NCI-H82 (cell line): ENCODE results near the gene EDEM3.
"Not testable (repeated sequence)": the region's sequence is repeated elsewhere in the genome, so short reads cannot be mapped to it uniquely, and the experiment has no call there.

Source experiments
- DNase-seq: peaks from one replicate; lab custom pipeline; 2025; lab: John Stamatoyannopoulos, UW

Gene EDEM3

DNA sequence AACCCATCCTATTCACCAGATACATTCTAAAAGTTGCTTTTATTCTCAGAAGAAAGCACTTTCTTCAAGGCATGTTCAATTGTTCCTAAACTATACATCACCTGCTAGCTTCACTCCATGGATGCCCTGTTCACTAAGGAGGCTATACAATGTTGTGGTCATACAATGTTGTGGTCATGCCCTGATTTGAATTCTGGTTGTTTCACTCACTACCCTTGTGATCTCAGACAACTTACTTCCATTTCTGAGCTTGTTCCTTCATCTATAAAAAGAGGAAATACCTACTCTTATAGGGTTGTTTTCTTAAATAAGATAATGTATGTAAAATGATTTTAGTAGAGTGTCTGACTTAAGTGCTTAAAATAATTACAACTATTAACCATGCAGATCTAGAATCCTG is 19.7 kb downstream of the EDEM3 start:
- DNase-seq: no peak

DNA sequence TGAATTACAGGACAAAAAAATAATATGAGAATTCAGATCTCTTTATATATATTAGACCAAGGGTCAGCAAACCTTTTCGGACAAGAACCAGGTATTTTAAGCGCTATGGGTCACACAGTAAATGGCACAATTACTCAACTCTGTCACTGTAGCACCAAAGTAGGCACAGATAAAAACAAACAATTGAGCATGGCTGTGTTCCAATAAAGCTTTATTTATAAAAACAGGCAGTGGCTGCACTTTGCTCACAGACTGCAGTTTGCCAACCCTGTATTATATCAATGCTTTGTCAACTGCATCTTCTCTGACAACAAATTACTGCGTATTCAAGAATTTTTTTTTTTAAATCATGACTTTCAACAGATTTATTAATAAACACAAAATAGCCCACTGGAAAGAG is 29.8 kb downstream of the EDEM3 start:
- no peak for DNase-seq

DNA sequence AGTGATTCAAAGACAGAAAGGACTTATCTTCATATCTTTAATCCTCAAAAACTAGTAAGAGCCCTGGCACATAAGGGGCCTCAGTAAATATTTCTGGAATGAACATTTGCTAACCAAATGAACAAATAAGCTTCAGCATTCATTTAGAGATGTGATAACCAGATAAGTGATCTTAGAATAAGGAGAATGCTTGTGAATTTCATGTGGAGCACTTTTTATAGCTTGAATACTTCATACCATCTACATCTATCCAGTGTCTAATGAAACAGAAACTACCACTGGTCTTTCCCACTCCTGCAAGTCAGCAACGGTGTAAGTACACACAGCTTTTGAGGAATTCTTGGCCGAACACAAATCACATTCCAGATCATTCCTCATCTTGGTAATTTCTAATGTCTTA is 38.5 kb downstream of the EDEM3 start:
- no peak for DNase-seq

DNA sequence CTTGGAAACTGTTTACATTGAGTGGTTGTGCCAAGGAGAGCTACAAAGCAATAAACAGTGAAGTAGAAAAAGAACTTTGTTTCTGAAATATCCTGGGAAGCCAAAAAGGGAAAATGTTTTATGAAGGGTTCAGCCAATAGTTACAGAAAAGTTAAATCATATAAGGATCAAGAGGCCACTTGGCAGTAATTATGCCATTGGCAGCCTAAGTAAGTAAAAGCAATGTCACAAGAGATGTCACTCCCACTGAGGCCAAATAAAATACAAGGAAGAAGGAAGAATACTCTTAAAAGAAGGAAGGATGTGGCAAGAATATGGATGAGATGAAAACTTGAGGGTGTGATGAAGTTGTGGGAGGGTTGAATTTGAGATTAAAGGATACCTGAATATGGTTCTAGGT is 45.2 kb downstream of the EDEM3 start:
- no peak for DNase-seq

DNA sequence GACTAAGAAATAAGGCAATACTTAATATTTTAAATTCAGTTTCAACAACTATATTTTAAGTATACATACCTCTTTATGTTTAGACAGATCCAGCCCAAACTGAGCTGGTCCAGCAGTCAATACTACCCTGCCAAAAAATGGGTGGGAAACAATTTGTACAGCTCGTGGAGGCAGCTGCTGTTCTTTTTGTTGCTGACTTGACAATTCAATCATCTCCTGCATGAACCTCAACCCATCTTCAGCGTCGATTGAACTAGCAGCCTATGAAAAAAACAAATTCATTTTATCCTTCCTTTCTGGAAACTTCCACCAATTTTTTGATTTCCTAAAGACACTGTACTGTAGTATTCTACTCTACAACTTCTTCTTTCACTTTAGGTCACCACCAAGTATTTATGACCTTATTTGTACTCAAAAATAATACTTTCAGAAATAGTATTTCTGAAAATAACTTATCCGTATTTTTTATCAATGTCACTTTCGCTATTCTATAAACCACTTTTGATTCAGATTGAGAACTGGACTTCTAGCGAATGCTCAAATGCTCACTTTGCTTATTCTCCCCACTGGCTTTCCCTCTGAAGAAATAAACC is 46.5 kb downstream of the EDEM3 start:
- no peak for DNase-seq

DNA sequence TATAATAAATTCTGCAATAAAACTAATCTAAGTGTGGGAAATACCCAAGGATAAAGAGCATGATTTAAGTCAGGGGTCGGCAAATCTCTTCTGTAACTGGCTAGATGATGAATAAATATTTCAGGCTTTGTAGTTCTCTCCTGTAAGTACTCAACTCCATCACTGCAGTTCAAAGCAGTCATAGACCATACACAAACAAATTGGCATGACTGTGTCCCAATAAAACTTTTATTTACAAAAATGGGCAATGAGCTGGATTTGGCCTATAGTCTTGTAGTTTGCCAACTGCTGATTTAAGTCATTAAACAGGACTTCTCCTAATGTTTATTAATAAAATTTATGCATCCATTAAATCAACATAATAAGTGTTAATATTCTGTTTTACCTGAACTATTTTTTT is 49.4 kb downstream of the EDEM3 start:
- no peak for DNase-seq

DNA sequence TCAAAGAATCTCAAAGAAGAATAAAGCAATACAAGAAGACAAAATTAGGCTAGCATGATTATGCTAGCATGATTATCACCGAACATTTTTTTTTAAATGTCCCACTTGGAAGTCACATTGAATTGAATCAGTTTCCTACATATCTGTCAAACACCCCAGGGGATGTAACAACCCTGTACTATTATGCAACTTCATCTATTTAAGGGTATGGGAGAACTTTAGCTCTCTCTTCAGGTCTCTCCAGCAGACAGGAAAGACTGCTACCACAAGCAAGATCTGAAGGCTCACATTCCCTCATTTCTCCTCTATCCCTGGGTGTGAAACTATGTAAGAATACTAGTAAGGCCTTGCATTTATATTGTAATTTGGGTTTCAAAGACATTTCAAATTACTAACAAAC is 52.8 kb downstream of the EDEM3 start:
- DNase-seq: no peak

DNA sequence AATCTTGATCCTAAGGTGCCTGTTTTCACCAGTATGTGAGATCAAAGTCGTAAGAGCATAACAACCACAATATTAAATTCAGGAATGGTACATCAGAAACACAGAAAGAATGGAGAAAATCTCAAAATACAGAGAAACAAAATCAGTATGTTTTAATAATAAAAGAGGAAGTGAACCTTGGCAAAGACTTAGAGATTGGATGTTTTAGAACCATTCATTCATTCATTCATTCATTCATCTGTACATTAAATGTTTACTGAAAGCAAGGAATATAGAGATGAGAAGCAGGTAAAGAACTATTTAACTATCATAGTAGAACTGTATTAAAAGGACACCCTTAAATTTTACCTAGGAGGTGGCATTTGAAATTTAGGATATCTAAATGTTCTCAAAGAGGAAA is 55.7 kb downstream of the EDEM3 start:
- no peak for DNase-seq

DNA sequence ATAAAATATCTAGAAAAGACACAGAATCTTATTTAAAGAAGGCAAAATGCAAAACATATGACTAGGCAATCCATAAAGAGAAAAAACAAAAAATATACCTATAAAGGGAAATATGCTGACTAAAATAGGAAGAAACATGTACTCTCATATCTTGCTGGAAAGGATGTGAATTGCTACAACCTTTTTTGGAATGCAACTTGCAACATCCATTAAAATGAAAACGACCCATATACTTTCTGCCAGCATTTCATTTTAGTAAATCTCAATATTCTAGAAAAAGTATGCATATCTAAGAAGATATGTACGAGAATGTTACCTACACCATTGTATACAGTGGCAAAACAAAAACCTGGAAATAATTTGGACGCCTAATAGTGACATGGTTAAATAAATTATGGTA is 56.6 kb downstream of the EDEM3 start:
- no peak for DNase-seq

DNA sequence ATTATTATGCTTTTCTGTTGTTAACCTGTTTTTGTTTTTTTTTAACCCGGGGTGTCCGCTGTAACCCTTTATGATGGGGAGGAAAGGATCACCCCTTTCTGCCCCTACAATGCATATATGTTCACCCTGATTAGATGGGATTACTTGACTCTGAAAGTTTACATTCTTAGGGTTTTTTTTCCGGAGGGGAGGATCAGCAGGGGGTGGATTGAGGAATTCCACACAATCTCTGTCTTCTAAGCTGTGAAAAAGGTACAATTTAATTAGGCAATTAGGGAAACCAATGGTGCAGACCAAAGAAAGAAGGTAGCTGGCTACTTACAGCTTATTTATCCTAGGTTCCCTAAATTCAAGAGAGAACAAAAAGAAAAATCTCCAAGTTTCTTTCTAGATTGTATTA is 58.3 kb downstream of the EDEM3 start:
- no peak for DNase-seq

DNA sequence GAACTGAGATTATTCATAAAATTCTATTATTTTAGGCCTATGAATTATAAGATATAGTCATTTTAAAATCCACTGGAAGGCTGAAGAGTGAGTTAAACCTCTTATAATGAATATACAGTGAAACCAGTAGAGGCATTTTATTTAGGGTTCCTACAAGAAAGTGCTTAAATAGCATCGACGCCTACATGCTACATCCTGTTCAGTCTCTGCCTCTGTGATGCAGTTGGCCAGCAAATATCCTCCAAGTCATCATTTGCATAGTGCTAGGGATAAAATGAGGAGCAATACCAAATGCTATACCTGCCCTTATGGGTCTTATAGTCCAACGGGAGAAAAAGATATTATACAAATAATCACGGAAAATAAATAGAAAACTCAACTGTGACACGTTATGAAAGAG is 59.6 kb downstream of the EDEM3 start:
- DNase-seq: no peak

DNA sequence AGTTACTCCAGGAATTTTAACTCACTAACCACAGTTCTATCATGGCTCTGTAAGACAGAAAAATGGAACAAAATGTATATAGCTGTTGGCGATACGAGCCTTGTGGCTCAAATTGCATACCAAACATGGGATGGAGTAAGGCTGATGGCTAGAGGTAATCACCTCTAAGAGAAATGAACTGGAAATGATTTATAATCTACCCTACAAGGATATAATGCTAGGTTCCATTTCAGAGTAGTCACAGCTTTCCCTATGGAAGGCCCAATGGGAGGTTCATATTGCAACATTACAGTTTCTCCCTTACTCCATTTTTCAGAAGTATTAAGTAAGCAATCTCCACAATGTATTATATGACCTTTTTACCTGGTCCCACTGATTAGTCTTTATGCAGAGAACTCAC is 61.6 kb downstream of the EDEM3 start:
- no peak for DNase-seq

DNA sequence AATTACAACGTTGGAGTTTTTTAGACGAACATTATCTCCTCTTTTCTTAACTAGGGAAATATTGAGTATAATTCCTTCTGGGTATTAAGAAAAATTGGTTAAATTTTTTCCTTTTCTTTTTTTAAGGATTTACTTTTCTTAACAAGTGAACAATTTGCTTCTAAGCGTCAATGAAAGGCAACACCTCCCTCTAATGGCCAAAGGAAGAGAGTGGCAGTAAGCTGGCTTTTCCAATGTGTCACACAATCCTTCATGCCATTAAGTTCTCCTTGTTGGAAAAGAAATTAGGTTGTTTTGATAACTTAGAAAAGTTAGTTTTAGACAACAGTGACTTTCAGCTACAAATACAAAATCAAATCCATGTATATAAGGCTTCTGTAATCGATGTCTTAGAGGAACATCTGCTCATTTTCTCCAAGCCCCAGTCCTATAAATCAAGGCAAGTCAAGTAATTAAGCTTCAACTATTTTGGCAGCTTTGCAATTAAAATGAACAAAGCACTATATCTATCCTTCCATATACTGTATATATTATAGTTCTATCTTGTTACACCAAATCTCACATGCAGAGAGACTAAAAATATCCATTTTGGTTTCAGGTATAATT is 62.8 kb downstream of the EDEM3 start:
- DNase-seq: peak; percentile 76

DNA sequence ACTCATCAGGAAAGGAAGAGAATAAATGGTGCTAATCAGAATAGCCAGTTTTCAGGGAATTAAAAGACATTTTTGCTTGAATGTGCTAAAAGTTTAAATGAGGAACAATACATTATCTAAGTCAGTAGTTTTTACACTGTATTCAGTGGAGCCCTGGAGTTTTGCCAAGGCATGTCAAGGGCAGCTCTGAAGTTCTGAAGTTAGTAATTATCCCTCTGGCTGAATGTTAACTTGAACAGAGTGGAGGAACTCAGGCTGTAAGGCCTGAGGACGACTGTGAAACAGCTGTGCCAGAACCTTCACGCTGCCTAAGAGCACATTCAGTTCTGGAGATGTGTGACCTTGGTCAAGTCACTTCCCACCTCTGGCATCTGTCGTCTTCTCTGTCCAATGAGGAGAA is 68.1 kb downstream of the EDEM3 start:
- DNase-seq: no peak

DNA sequence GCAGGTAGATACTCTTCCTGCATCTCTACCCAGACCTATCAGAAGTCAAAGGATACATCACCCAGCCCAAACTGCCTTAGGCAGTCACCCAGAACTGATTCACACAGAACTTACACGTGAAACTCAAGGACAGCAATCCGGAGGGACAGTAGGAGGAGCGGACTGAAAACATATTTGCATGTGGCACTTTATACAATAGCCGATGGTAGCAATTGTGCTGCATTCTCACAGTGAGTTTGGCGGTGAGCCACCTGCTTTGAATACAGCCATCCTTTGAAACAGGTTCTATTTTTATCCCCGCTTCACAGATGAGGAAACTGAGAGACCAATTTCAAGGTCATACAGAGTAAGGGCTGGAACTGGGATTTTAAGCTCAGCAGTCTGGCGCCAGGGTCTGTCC is 69.5 kb downstream of the EDEM3 start:
- DNase-seq: no peak

DNA sequence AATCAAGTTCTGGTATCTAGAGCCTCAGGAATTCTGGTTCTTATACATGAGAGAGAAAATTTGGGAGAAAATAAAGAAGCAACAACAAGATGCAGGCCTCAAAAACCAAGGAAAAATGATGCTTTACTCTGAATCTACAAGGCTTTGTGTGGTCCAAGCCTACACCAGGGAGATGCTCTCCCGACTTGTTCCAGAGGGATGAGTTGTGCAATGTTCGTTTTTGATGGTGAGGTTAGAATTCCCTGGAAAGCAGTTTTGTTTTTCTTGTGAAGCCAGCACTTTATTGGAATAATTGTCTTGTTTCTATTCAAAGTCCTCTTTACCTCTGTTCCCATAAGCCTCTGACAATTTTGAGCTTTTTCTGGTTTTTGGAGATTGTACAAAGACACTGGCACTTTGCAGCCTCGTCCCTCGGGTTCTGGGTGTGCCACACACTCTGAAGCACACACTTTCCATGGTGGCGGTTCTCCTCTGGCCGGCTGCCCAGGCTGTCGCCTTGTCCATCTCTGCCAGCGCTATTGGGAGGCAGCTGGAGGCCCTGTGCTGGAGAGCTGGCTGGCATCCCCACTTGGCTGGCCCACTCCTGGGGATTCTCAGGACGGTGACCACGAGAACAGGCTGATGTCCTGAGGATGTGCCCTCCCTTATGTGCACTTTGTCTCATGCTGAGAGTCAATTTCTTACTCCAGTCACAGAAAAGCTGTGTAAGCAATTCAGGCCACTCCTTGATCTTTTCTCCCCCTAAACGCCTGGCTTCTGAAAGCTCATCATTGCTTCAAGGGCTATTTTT is 70.2 kb downstream of the EDEM3 start:
- no peak for DNase-seq

DNA sequence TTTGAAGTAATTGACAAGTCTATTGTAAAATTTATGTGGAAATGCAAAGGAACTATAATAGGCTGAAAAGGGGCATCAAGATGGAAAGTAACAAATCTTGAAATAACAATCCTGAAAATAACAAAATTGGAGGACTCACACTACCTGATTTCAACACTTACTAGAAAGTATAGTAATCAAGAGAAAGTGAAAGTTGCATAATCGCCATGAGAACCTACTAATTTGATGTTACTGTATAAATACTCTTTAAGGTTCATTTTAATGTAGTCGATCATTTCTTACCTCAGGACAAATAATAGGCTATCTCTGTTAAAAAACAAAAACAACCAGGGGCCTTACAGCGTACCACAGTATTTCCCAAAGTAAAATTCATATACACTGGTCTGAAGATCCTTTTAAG is 71.7 kb downstream of the EDEM3 start:
- DNase-seq: no peak

DNA sequence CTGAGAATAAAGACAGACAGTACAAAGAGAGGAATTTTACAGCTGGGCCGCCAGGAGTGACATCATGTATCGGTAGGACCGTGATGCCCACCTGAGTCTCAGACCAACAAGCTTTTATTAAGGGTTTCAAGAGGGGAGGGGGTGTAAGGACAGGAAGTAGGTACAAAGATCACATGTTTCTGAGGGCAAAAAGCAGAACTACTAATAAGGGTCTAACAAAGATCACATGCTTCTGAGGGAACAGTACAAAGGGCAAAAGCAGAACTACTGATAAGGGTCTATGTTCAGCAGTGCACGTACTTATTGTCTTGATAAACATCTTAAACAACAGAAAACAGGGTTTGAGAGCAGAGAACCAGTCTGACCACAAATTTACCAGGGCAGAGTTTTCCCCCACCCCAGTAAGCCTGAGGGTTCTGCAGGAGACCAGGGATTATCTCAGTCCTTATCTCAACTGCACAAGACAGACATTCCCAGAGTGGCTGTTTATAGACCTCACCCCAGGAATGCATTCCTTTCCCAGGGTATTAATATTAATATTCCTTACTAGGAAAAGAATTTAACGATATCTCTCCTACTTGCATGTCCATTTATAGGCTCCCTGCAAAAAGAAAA is 73.9 kb downstream of the EDEM3 start:
- not testable (repeated sequence) for DNase-seq

DNA sequence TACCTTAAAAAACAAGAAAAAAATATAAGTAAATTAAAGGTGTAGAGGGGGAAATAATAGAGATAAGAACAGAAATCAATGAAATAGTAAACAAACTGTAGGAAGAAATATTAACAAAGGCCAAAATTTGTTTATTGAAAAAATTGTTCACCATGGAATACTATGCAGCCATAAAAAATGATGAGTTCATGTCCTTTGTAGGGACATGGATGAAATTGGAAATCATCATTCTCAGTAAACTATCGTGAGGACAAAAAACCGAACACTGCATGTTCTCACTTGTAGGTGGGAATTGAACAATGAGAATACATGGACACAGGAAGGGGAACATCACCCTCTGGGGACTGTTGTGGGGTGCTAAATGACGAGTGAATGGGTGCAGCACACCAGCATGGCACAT is 75.2 kb downstream of the EDEM3 start:
- not testable (repeated sequence) for DNase-seq

DNA sequence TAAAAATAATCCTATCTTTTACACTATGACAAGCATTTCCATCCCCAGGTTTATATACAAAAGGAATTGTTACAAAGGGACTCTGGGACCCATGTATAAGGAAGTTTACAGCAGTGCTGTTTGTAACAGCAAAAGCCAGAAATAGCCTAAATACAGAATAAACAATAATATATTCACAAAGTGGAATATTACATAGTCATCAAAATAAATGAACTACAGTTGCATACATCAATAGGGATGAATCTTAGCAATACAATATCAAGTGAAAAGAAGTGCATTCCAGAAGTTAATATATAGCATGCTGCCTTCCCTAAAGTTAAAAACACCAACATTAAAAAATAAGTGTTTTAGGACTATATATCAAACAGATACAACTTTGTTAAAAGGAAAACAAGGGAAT is 77.3 kb downstream of the EDEM3 start:
- no peak for DNase-seq

DNA sequence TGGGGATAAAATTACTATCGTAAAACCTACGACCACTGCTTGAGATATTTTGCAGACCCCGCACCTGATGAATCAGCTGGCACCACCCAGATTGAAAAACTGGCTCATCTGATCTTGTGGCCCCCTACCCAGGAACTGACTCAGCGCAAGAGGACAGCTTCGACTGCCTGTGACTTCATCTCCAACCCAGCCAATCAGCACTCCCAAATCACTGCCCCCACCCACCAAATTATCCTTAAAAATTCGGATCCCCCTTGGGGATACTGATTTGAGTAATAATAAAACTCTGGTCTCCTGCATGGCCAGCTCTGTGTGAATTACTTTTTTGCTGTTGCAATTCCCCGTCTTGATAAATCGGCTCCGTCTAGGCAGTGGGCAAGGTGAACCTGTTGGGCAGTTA is 81.4 kb downstream of the EDEM3 start:
- DNase-seq: no peak

DNA sequence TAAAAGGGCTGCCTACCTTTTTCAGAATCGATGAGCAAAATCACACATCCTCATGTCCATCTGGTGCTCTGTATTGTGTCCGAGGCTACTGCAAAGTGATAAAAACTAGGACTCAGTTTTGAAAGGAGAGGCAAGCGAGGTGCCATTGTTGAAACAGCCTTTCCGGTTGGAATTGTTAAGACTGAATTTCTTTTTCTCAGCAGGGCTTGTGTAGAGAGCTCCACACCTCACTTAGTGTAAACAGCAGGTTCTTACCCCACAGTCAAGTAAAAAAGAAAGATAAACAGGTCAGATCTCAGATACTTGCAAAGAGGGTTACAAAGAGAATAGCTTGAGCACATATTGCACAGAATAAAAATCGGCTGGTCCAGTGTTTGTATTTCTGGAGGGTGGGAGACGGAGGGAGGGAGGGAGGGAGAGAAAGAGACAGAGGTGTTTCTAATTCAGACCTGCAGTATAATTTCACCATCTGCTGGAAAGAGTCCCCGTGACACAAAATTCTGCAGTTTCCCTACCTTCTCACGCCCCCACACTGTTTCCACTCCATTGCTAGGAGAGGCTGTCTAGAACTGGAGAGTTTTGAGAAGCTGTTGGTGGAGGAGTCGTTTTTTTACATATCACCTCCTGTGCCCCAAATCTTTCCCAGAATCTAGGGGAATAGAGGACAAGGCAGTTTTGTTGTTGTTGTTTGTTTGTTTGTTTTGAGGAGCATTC is 82.5 kb downstream of the EDEM3 start:
- no peak for DNase-seq

DNA sequence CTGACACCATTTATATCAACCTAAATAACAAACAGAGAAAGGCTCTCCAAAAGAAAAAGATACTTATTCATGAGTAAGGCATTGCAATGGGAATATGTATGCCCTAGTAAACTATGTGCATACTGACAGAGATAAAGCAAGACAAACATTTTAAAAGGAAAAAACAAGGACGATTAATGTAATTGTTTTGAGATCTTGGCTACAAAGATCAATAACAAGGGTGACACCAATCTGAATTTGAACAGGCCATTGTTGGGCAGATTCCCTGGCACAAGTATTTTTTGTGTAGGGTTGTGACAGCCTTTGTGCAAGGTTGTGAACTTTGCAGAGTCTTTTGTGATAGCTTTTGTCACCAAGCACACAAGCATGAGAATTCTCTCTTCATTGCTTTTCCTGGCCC is 85.3 kb downstream of the EDEM3 start:
- DNase-seq: no peak
